Measurements from ENCODE around the gene PPP1R36.
"Not testable (repeated sequence)": the region's sequence is repeated elsewhere in the genome, so short reads cannot be mapped to it uniquely, and the experiment has no call there.

Gene PPP1R36

DNA sequence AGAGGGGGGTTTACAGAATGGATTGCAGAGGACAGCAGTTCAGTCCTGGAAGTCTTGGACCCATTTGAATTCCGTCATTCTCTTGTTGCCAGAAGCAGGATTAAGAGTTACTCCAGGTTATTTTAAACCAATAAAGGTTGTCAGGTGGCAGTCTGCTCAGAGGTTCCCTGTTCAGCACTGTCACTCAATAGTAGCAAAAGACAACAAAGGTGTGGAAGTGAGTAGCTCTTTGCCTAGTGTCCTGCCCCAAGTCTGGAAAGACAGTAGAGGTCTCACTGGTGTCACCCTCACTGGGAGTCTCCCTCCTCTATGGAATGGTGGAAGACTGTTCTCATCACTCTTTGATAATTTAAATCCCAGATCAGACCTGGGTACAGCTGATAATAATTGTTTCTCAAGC, 81.0 kb downstream of the PPP1R36 start:
- TF ChIP-seq, protein P1, sequence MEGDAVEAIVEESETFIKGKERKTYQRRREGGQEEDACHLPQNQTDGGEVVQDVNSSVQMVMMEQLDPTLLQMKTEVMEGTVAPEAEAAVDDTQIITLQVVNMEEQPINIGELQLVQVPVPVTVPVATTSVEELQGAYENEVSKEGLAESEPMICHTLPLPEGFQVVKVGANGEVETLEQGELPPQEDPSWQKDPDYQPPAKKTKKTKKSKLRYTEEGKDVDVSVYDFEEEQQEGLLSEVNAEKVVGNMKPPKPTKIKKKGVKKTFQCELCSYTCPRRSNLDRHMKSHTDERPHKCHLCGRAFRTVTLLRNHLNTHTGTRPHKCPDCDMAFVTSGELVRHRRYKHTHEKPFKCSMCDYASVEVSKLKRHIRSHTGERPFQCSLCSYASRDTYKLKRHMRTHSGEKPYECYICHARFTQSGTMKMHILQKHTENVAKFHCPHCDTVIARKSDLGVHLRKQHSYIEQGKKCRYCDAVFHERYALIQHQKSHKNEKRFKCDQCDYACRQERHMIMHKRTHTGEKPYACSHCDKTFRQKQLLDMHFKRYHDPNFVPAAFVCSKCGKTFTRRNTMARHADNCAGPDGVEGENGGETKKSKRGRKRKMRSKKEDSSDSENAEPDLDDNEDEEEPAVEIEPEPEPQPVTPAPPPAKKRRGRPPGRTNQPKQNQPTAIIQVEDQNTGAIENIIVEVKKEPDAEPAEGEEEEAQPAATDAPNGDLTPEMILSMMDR (conservative IDR thresholded peaks at IDR 0.05; ENCODE audit: low read depth, low read length), result no peak
- DNase-seq (ENCODE audit: low read depth), result no peak
- H3K4me3 ChIP-seq (ENCODE audit: low read length), result no peak overlapping the region

DNA sequence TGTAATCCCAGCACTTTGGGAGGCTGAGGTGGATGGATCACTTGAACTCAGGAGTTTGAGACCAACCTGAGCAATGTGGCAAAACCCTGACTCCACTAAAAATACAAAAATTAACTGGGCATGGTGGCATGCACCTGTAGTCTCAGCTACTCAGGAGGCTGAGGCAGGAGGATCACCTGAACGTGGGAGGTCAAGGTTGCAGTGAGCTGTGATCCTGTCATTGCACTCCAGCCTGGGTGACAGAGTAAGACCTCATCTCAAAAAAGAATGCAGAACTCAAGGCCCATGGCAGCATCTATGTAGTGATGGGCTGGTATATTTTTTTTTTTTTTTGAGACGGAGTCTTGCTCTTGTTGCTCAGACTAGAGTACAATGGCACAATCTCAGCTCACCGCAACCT, 81.5 kb downstream of the PPP1R36 start:
- DNase-seq (ENCODE audit: low read depth), result not testable (repeated sequence)

DNA sequence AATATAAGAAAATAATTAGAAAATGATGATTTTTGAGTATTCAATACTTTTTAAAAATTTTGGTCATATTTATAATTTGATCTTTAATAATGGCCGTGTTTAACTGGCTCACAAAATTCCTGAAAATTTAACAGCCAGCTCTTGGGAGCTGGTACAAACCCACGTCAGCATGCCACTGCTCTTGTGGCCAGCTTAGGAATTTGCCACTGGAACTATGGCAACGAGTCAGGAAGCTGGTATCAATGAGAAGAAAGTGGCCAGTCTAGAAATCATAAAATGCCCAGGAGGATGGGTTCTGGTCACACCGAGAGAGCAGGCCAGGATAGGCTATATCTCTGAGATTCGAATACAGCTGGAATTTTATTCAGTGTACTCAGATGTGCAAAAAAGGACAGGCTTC, 82.3 kb downstream of the PPP1R36 start:
- TF ChIP-seq, protein P1 (conservative IDR thresholded peaks at IDR 0.05; ENCODE audit: low read depth, low read length), result no peak
- no peak for DNase-seq (ENCODE audit: low read depth)

More for the DNA sequence above, 81.5 kb downstream of the PPP1R36 start:
- H3K4me3 ChIP-seq (ENCODE audit: low read length), result not testable (repeated sequence)

DNA sequence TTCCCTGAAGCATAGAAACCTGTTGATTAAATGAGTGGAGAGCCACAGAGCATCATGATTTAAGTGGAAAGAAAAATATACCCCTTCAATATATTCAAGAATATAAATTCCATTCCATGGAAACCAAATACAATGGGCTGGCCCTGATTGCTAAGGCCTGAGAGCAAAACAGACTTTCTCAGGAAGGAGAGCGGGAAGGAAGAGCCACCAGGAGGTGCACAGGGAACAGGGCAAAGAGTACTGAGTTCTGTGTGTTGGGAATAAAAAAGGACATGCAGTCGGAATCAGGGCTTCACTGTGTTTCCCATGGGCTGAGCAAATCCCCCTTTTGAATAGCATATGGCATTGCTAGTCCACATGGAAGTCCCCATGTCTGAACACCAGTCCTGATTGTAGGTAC, 84.8 kb downstream of the PPP1R36 start:
- DNase-seq (ENCODE audit: low read depth), result no peak
- TF ChIP-seq, protein P1 (conservative IDR thresholded peaks at IDR 0.05; ENCODE audit: low read depth, low read length), result no peak
- H3K4me3 ChIP-seq (ENCODE audit: low read length), result no peak overlapping the region

More for the DNA sequence above, 82.3 kb downstream of the PPP1R36 start:
- no peak overlapping the region for H3K4me3 ChIP-seq (ENCODE audit: low read length)

DNA sequence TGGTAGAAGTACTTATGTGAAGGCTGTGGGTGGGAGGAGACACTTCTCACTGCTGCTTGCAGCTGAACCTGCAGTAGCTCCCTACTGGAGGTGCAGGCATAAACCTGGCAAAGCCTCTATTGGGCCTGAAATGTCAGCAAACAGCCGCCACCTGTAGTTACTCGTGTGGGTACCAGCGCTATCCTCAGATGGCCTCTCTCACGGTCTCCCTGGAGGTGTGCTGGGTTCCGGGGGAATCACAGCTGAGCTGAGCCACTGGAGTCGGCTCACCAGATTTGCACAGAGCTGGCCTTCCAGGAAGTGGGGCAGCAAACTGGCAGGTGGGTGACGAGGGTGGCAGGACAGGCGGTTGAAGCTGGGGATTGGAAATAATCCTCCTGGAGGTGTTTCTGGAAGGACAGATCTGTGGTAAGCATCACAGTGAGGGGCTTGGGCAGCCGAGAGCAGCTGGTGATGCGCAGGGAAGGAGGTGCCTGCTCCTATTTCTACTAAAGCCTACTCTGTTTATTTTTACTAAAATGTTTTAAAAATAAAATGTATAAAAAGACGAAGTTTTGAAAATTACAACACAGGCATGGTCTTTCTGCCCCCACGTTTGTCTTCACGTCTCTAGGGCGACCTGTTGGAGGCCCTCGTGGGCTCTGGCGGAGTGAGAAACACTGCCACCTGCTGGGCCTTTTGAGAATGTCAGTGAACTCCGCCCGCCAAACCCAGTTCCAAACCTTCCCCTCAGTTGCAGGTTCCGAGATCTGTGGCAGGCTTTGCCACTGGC, 86.6 kb downstream of the PPP1R36 start:
- no peak overlapping the region for H3K4me3 ChIP-seq (ENCODE audit: low read length)
- no peak for DNase-seq (ENCODE audit: low read depth)
- TF ChIP-seq, protein P1 (conservative IDR thresholded peaks at IDR 0.05; ENCODE audit: low read depth, low read length), result peak; percentile 85

DNA sequence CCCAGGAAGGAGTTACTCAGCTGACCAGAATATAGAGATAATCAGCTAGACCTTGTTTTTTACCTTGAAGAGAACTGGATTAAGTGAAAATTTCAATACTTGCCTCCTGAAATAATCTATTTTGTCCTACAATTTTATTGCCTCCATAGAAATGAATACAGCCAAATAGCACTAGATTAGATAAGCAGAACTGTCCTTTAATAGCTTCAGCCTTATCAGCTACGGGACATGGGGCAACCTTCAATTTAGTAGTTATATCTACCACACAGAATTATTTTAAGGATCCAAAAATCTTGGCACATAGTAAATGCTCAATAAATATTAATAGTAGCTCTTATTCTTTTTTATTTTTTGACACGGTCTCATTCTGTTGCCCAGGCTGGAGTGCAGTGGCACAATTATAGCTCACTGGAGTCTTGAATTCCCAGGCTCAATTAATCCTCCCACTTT, 87.2 kb downstream of the PPP1R36 start:
- TF ChIP-seq, protein P1 (conservative IDR thresholded peaks at IDR 0.05; ENCODE audit: low read depth, low read length), result no peak
- H3K4me3 ChIP-seq (ENCODE audit: low read length), result no peak overlapping the region
- no peak for DNase-seq (ENCODE audit: low read depth)

DNA sequence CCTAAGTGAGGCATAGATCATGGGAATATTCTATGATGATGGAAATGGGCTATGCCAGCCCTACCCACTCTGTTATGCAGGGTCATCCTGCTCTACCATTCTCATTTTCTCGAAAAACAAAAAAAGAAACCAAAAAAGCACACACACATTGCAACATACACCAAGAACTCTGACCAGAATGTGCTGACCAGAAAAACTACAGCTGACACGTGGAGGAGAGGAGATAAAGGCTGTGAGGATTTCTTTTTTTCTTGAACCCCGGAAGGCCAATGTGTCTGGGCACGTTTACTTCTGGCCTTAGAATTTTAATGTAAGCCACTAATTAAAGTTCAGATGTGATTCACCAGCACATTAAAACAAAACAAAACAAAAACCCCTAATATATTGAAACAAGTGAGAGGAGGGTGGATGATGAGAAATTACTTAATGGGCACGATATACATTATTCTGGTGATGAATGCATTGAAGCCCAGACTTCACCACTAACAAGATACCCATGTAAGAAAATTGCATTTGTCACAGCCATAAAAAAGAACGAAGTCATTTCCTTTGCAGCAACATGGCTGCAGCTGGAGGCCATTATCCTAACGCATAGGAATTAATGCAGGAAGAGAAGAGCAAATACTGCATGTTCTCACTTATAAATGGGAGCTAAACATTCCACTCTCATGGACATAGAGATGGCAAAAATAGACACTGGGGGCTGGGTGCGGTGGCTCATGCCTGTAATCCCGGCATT, 88.1 kb downstream of the PPP1R36 start:
- no peak for DNase-seq (ENCODE audit: low read depth)
- no peak overlapping the region for H3K4me3 ChIP-seq (ENCODE audit: low read length)
- TF ChIP-seq, protein P1 (conservative IDR thresholded peaks at IDR 0.05; ENCODE audit: low read depth, low read length), result no peak

All from retinal pigment epithelial cell (primary cell).